Spleen (tissue), 11 donors: ENCODE data around the gene TTLL11. TPM values are rescaled to one million over a fixed set of nuclear protein-coding genes. Genes with fewer than 3 reads are reported as not detected.

Source experiments
- DNase-seq: peaks from one replicate; pipeline ENCODE4 v3.0.0-alpha.2; 2020
- H3K27ac ChIP-seq, 8 donors: fragments of 200-600 bp; sonication (generic) in 7 of 8; 1 replicate in 4 of 8; 2 replicates in 4 of 8; pipeline versions ENCODE4 v1.5.0 to v1.8.0; 2016 to 2021; ENCODE audit warnings: inconsistent platforms in 4 of 8, mild to moderate bottlenecking in 4 of 8, moderate library complexity in 1 of 8
- H3K27me3 ChIP-seq, 7 donors: fragments of 200-600 bp; sonication (generic) in 6 of 7; replicated peaks in 1 of 7; 1 replicate in 4 of 7; 2 replicates in 3 of 7; pipeline versions ENCODE4 v1.5.0 to v1.8.0; 2016 to 2021; ENCODE audit warnings: inconsistent platforms in 3 of 7, mild to moderate bottlenecking in 1 of 7
- H3K36me3 ChIP-seq, 6 donors: fragments of 200-600 bp; sonication (generic) in 5 of 6; 1 replicate in 4 of 6; 2 replicates in 2 of 6; pipeline versions ENCODE4 v1.5.0 to v1.8.0; 2016 to 2021; ENCODE audit warnings: inconsistent platforms in 2 of 6
- H3K4me1 ChIP-seq, 6 donors: fragments of 200-600 bp; sonication (generic) in 5 of 6; 1 replicate in 3 of 6; 2 replicates in 3 of 6; pipeline versions ENCODE4 v1.5.0 to v1.8.0; 2016 to 2021; ENCODE audit warnings: inconsistent platforms in 3 of 6
- H3K4me3 ChIP-seq, 8 donors: fragments of 200-600 bp; sonication (generic) in 7 of 8; 1 replicate in 4 of 8; 2 replicates in 4 of 8; pipeline versions ENCODE4 v1.5.0 to v1.8.0; 2016 to 2021; ENCODE audit warnings: inconsistent platforms in 4 of 8, mild to moderate bottlenecking in 4 of 8, moderate library complexity in 2 of 8
- H3K9me3 ChIP-seq, 8 donors: fragments of 200-600 bp; sonication (generic) in 7 of 8; 1 replicate in 4 of 8; 2 replicates in 4 of 8; pipeline versions ENCODE4 v1.5.0 to v1.8.0; 2016 to 2021; ENCODE audit warnings: inconsistent platforms in 4 of 8
- POLR2A ChIP-seq, 3 donors: fragments of 450-650 bp; IDR thresholded peaks; one replicate each; pipeline ENCODE4 v1.5.1; 2017; ENCODE audit warnings: antibody characterized with exemption in 3 of 3, mild to moderate bottlenecking in 1 of 3
- POLR2AphosphoS5 ChIP-seq, 3 donors: sonication (generic); formaldehyde crosslinking; IDR thresholded peaks; one replicate each; pipeline ENCODE4 v1.5.1; 2017; ENCODE audit warnings: antibody characterized with exemption in 3 of 3
- WGBS, 5 donors: extraction: QIAGEN DNeasy Blood & Tissue Kit in 3 of 5; methylation state at CpG; one replicate each; pipeline versions ENCODE4 v1.1.5 to v1.1.7; 2013 to 2018; 5-methylcytosine and 5-hydroxymethylcytosine counted together
- intact Hi-C: fragments of 100-400 bp; cut with DNase I; formaldehyde crosslinking; loops from one replicate; pipeline ENCODE4 v1.15.0; 2023; ENCODE audit warnings: low total_unique reads
- polyA plus RNA-seq, 3 donors: library from polyadenylated mRNA; stranded (reverse); fragments of 200-250 nt; gene quantifications; one replicate each; pipeline ENCODE4 v1.2.1, GENCODE V29; 2013
- total RNA-seq, 7 donors: library from RNA; depleted of rRNA in 3 of 7; stranded (reverse); fragments of >200 nt in 3 of 7; fragmentation: NEBNext Ultra II Directional in 4 of 7; extraction: Animal tissue kit (Norgen Biotek cat#: 25700) in 4 of 7; gene quantifications; one replicate each; pipeline versions ENCODE4 v1.1.0 to v1.2.1, GENCODE V29; 2016 to 2021
- TF ChIP-seq, protein P1 (sequence below), 11 experiments: fragments of 200-600 bp in 7 of 11; fragments of 450-650 bp in 4 of 11; sonication (generic) in 4 of 11; IDR thresholded peaks in 8 of 11; conservative IDR thresholded peaks in 3 of 11; 1 replicate in 7 of 11; 2 replicates in 4 of 11; pipeline versions ENCODE4 v1.4.0 to v1.8.0; 2016 to 2021; ENCODE audit warnings: antibody characterized with exemption in 11 of 11, inconsistent platforms in 4 of 11, mild to moderate bottlenecking in 1 of 11
- donor health status: healthy with polysubstance abuse.
- donor health status: DM: no; HTN: no; CAD: no; lungs with moderate emphysema.
- donor health status: DM: no; HTN: no; CAD: no.
- donor health status: Bipolar disorder and iron deficiency.
- donor health status: healthy.
- donor health status: DM: no; HTN: no; CAD: no.
- donor health status: DM: yes; HTN: yes; CAD: no.

The TTLL11 gene
- total and polyA plus RNA-seq, 10 donors = 1.6 to 12.8 (median 7.3) TPM

DNA sequence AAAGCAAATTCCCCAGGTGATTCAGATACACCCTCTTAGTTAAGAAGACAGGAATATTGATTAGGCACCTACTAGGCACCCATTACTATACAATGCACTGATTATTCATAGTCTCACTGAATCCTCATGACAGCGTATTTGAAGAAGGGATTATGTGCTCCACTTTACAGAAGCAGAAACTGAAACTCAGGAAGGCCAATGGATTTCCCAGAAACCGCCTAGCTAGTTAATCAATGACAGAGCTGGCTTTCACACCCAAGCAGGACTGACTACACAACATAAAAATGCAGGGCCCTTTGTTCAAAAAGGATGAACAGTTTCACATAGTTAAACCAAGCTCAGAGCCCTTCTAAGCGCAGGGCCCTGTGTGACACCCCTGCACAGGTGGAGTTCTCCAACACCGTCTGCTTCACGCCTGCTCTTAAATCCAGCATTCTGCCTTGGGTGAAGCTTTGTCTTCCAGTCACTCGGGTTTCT is 117.3 kb downstream of the TTLL11 start:
- Histone ChIP-seq H3K36me3 (no peaks in the 10 kb centered on the region), H3K27me3 (no peaks in the 10 kb centered on the region), H3K4me1 (peaks cover 0 to 7% (median 0%) of the 10 kb centered on the region in 6 donors), H3K9me3 (peaks cover 0 to 4% (median 3%) of the 10 kb centered on the region in 8 donors), H3K4me3 (no peak overlapping the region), H3K27ac (no peak overlapping the region)
- intact Hi-C loops = no loop called here
- WGBS, 5 donors = 91 to 95% (median 93%) methylated on average over 6 of the region's 6 CpGs
- TF ChIP-seq POLR2A (IDR thresholded peaks at IDR 0.05) (no peak), POLR2AphosphoS5 (IDR thresholded peaks at IDR 0.05) (no peak)
- TF ChIP-seq, protein P1, sequence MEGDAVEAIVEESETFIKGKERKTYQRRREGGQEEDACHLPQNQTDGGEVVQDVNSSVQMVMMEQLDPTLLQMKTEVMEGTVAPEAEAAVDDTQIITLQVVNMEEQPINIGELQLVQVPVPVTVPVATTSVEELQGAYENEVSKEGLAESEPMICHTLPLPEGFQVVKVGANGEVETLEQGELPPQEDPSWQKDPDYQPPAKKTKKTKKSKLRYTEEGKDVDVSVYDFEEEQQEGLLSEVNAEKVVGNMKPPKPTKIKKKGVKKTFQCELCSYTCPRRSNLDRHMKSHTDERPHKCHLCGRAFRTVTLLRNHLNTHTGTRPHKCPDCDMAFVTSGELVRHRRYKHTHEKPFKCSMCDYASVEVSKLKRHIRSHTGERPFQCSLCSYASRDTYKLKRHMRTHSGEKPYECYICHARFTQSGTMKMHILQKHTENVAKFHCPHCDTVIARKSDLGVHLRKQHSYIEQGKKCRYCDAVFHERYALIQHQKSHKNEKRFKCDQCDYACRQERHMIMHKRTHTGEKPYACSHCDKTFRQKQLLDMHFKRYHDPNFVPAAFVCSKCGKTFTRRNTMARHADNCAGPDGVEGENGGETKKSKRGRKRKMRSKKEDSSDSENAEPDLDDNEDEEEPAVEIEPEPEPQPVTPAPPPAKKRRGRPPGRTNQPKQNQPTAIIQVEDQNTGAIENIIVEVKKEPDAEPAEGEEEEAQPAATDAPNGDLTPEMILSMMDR (IDR thresholded peaks at IDR 0.05 in 8 of 11, conservative IDR thresholded peaks at IDR 0.05 in 3 of 11) = no peak
- DNase-seq = no peak

DNA sequence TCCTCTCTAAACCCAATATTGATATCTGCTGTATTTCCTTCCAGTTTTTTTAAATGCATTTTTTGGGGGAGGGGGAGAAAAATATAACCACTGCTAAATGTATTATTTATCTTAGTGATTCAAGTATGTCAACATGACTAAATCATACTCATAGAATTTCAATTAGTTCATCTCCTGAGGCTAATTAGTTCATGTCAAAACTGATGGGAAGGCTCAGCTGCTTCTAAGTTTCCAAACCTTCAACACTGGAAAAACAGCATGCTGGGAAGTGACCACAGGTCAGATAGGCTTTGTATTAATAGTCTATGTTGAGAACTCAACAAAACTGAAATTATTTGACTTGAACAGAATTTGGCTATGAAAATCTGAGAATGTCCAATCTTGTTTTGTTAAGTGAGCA is 118.7 kb downstream of the TTLL11 start:
- intact Hi-C loops = no loop called here
- H3K36me3 ChIP-seq = no peaks in the 10 kb centered on the region
- no peak overlapping the region for H3K27ac ChIP-seq
- no peaks in the 10 kb centered on the region for H3K9me3 ChIP-seq
- TF ChIP-seq POLR2A (IDR thresholded peaks at IDR 0.05) (no peak), POLR2AphosphoS5 (IDR thresholded peaks at IDR 0.05) (no peak)
- TF ChIP-seq, protein P1 (IDR thresholded peaks at IDR 0.05 in 8 of 11, conservative IDR thresholded peaks at IDR 0.05 in 3 of 11) = no peak
- no peaks in the 10 kb centered on the region for H3K27me3 ChIP-seq
- no peak overlapping the region for H3K4me3 ChIP-seq
- DNase-seq = no peak
- peaks cover 0 to 7% (median 0%) of the 10 kb centered on the region in 6 donors for H3K4me1 ChIP-seq

DNA sequence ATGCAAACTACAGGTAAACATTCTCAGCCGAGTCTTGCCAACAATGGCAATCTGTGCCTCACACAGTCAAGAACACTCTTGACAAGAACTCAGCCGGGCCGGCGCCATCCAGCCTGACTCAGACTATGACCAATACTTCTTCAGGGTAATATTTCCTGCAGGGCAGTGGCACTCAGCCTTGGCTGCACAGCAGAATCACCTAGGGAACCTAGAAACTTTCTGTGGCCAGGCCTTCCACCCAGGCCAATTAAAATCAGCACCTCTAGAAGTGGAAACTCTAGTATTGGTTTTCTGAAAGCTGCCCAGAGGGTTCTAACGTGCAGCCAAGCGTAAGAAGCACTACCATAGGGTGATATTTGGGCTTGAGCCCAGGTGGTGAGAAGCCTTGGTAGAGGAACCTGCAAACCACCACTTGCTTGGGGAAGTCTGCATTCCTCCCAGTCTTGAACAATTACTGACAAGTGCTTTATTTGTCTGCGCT is 120.6 kb downstream of the TTLL11 start:
- no peak overlapping the region for H3K4me3 ChIP-seq
- intact Hi-C loops = no loop called here
- H3K27ac ChIP-seq = no peak overlapping the region
- no peaks in the 10 kb centered on the region for H3K9me3 ChIP-seq
- TF ChIP-seq POLR2AphosphoS5 (IDR thresholded peaks at IDR 0.05) = no peak
- TF ChIP-seq, protein P1 (IDR thresholded peaks at IDR 0.05 in 8 of 11, conservative IDR thresholded peaks at IDR 0.05 in 3 of 11) = no peak
- no peak for TF ChIP-seq POLR2A (IDR thresholded peaks at IDR 0.05)
- H3K4me1 ChIP-seq = peaks cover 0 to 7% (median 0%) of the 10 kb centered on the region in 6 donors
- 75 to 96% (median 80%) methylated on average over 5 to 7 of the region's 7 CpGs for WGBS, 5 donors
- H3K27me3 ChIP-seq = no peaks in the 10 kb centered on the region
- no peak for DNase-seq
- H3K36me3 ChIP-seq = no peaks in the 10 kb centered on the region

DNA sequence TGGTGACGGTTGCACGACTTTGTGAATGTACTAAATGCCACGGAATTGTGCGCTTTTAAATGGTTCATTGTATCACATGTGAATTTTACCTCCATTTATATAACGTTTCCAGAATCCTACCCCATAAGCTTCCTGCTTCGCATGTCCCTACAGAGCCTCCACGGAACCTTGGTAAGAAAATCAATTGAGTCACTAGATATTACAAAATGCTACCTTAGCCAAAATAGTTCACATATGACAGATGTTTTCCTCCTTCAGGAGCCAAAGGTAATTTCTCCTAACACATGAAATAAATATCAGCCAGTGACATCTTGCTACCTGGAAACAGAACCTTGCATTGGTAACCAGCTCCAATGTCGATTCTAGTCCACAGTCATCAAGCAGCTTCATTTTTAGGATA is 125.1 kb downstream of the TTLL11 start:
- Histone ChIP-seq H3K4me3 (no peak overlapping the region), H3K27me3 (no peaks in the 10 kb centered on the region), H3K27ac (no peak overlapping the region), H3K36me3 (no peaks in the 10 kb centered on the region), H3K4me1 (peaks cover 0 to 7% (median 0%) of the 10 kb centered on the region in 6 donors), H3K9me3 (no peaks in the 10 kb centered on the region)
- WGBS, 5 donors = 92 to 96% (median 93%) methylated on average over 8 of the region's 8 CpGs
- DNase-seq = no peak
- TF ChIP-seq POLR2A (IDR thresholded peaks at IDR 0.05) (no peak), POLR2AphosphoS5 (IDR thresholded peaks at IDR 0.05) (no peak)
- TF ChIP-seq, protein P1 (IDR thresholded peaks at IDR 0.05 in 8 of 11, conservative IDR thresholded peaks at IDR 0.05 in 3 of 11) = no peak
- intact Hi-C loops = no loop called here
